ENCODE measurements around the gene SHMT2.

The SHMT2 gene

GRCh38 chr12:57227315-57228115 is 2.0 kb upstream of the SHMT2 start:
- DNase-seq (ENCODE audit: low read depth): no peak

GRCh38 chr12:57229046-57229633 is 371 bp upstream of the SHMT2 start:
- no peak for DNase-seq (ENCODE audit: low read depth)

- DNase-seq (ENCODE audit: low read depth): no peak
These were observed 1.1 kb downstream of the SHMT2 start for GRCh38 chr12:57230381-57231155.

DNA sequence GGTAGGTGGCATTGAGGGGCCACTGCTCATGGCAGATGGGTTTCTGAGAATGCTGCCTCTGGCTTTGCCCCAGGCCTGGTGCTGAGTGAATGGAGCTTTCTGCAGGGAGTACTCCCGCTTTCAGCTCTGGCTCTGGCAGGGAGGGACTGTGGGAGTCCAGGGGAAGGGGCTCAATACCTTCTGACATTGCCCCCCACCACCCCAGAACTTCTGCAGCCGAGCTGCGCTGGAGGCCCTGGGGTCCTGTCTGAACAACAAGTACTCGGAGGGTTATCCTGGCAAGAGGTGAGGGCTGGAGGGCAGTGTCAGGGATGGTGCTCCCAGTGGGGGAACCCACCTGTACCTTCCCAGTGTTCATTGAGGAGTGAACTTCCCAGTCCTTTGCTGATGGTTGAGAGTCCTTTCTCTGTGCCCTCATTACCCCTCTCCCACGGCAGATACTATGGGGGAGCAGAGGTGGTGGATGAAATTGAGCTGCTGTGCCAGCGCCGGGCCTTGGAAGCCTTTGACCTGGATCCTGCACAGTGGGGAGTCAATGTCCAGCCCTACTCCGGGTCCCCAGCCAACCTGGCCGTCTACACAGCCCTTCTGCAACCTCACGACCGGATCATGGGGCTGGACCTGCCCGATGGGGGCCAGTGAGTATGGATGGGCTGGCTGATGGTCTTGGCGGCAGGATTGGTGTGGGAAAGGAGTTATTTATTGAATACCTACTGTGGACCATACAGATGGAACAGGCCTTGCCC is 1.9 kb downstream of the SHMT2 start:
- no peak for DNase-seq (ENCODE audit: low read depth)

- no peak for DNase-seq (ENCODE audit: low read depth)
These were observed 2.7 kb downstream of the SHMT2 start for GRCh38 chr12:57232156-57232756.

DNA sequence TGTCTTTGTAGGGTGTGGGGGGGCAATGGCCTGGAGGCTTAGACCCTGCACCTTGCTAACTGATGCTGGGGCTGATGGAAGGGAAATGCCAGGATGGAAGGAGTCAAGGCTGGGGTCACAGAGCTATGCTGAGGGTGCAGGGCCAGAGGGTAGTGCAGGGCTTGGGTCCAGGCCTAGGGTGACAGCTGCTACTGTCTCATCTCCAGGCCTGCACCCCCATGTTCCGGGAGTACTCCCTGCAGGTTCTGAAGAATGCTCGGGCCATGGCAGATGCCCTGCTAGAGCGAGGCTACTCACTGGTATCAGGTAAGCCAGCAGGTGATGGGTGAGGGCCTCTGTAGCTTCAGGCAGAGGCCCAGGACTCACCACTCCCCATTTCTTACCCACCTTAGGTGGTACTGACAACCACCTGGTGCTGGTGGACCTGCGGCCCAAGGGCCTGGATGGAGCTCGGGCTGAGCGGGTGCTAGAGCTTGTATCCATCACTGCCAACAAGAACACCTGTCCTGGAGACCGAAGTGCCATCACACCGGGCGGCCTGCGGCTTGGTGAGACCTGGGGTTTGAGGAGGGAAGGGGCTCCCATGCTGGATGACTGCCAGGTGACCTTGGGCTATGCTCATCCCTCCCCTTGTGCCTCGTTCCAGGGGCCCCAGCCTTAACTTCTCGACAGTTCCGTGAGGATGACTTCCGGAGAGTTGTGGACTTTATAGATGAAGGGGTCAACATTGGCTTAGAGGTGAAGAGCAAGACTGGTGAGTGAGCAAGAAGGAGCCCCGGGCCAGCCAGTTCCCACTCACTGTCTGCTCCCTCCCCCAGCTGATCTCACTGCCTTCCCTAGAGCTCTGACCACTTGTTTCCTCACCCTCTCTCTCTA is 4.1 kb downstream of the SHMT2 start:
- no peak for DNase-seq (ENCODE audit: low read depth)

GRCh38 chr12:57234233-57234570 is 4.7 kb downstream of the SHMT2 start:
- no peak for DNase-seq (ENCODE audit: low read depth)

DNA sequence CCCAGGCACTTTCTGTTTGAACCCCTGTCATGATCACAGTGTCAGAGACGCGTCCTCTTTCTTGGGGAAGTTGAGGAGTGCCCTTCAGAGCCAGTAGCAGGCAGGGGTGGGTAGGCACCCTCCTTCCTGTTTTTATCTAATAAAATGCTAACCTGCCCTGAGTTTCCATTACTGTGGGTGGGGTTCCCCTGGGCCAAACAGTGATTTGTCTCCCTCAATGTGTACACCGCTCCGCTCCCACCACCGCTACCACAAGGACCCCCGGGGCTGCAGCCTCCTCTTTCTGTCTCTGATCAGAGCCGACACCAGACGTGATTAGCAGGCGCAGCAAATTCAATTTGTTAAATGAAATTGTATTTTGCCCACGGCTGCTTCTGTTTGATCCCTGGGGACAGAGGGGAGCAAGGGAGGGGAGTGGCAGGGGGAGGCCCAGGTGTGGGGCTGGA is 5.1 kb downstream of the SHMT2 start:
- no peak for DNase-seq (ENCODE audit: low read depth)

- DNase-seq (ENCODE audit: low read depth): no peak
These were observed 5.7 kb downstream of the SHMT2 start for GRCh38 chr12:57235017-57235727.

DNA sequence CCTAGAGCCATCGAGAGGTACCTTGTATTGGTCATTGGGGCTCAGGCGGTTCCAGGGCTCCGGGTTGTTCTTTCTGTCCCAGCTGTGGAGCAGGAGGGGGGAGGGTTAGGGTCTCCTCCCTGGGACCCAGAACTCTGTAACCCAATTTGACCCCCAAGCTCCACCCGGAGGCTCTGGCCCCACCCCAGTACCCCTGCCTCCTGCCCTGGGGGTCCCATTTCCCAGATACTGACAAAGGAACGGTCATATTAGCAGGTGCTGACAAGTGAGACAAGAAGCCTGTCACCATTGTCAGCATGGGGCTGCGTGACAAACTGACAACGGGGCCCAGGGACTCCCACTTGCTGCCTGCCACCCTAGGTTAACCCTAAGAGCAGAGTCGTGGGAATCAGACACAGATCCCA is 6.2 kb downstream of the SHMT2 start:
- DNase-seq (ENCODE audit: low read depth): no peak

DNA sequence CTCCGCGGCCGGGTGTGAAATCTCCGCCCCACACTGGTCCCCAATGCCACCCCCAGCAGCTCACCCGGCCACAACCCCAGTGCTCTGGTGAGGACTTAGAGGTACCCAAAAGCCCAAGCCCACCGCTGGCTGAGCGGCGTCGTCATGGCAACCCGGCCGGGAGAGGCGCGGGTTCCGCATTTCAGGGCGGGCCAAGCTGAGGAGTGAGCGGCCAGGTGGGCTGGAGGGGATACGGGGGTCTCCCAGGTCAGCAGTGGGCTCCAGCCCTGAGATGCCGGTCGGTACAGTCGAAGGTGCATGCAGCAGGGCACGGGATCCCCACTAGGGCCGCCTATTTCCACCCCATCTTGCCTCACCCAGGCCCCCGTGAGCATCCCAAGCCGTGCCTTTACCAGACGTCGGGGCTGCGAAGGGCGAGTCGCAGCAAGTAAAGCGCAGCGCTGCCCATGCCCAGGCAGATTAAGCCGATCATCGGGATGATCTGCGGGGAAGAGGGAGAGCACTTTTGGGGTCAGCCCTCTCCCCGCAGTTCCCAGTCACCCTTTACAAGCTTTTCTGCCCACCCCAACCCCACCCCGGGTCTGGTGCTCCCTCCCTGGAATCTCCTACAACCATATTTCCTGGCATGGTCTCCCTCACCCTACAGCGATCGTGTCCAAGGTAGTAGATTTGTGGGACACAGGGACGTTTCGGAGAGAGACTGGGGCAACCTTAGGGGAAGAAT is 6.9 kb downstream of the SHMT2 start:
- no peak for DNase-seq (ENCODE audit: low read depth)

DNA sequence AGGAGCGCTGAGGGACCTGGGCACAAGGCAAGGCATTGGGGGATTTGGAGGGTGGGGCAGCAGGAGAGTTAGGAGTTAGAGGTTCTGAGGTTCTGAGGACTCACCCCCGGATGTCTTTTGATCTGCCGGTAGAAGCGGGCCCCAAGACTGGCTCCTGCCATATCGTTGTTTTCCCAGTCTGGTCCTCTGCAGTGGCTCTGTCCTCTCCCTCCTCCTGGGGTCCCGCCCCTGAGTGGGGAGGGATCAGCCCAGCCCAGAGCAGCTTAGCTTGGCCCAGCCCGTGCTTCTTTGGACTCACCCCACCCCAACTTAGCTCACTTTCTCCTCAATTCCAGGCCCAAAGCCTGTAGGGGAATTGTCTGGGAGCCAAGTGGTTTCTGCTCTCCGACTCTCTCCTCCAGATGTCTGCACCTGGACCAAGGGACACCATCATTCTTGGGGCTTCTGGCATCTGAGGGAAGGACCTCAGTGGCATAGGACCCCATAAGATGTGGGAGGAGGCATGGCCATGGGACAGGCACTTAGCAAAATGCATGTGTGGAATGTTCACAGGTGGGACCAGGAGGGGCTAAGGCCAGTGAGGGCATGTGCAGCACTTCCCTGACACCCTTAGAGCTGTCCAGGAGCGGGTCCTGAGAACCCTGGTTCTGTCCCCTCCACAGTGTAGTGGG is 7.5 kb downstream of the SHMT2 start:
- no peak for DNase-seq (ENCODE audit: low read depth)

GRCh38 chr12:57237596-57237931 is 8.1 kb downstream of the SHMT2 start:
- no peak for DNase-seq (ENCODE audit: low read depth)

GRCh38 chr12:57237932-57238853 is 8.7 kb downstream of the SHMT2 start:
- no peak for DNase-seq (ENCODE audit: low read depth)

GRCh38 chr12:57238854-57239554 is 9.5 kb downstream of the SHMT2 start:
- peak; percentile 76 for DNase-seq (ENCODE audit: low read depth)

GRCh38 chr12:57239587-57240065 is 10.1 kb downstream of the SHMT2 start:
- DNase-seq (ENCODE audit: low read depth): no peak

Data from stimulated activated CD8-positive, alpha-beta memory T cell treated with anti-CD3 and anti-CD28 coated beads, Interleukin-12 subunit alpha, Interleukin-12 subunit beta, amount 100 ng/mL, for 1 hour (primary cell).